DOHH2 (cell line): ENCODE results near the gene OGFOD1.

Experiments
- H3F3A ChIP-seq: fragments of 200-600 bp; sonication (generic), shearing (Covaris generic); 2 replicates; pipeline ENCODE4 v1.6.0; 2016; ENCODE audit warnings: antibody characterized with exemption, mild to moderate bottlenecking; ENCODE audit not compliant: control insufficient read depth, insufficient read depth
- H3K27ac ChIP-seq: fragments of 200-600 bp; sonication (generic); 2 replicates; pipeline ENCODE4 v1.5.1; 2014; ENCODE audit warnings: low read depth, mild to moderate bottlenecking, low read length, moderate library complexity
- H3K27me3 ChIP-seq: fragments of 200-600 bp; sonication (generic); 2 replicates; pipeline ENCODE4 v1.6.1; 2014; ENCODE audit warnings: mild to moderate bottlenecking, low read length, mixed read lengths; ENCODE audit not compliant: control insufficient read depth
- H3K36me3 ChIP-seq: fragments of 200-600 bp; sonication (generic); 2 replicates; pipeline ENCODE4 v1.6.1; 2014; ENCODE audit warnings: mild to moderate bottlenecking, low read length, moderate library complexity, mixed read lengths; ENCODE audit not compliant: control insufficient read depth
- H3K4me1 ChIP-seq: fragments of 200-600 bp; sonication (generic); 2 replicates; pipeline ENCODE4 v1.6.1; 2014; ENCODE audit warnings: mild to moderate bottlenecking, low read length, mixed read lengths; ENCODE audit not compliant: control insufficient read depth
- H3K4me2 ChIP-seq: fragments of 200-600 bp; sonication (generic); 2 replicates; pipeline ENCODE4 v1.6.0; 2014; ENCODE audit warnings: mild to moderate bottlenecking, low read length, moderate library complexity
- H3K4me3 ChIP-seq: fragments of 200-600 bp; sonication (generic); 2 replicates; pipeline ENCODE4 v1.5.1; 2014; ENCODE audit warnings: mild to moderate bottlenecking, low read length, mixed read lengths
- H3K79me2 ChIP-seq: fragments of 200-600 bp; sonication (generic); 2 replicates; pipeline ENCODE4 v1.6.1; 2014; ENCODE audit warnings: mild to moderate bottlenecking, low read length, mixed read lengths; ENCODE audit not compliant: control insufficient read depth
- H3K9me2 ChIP-seq: fragments of 200-600 bp; sonication (generic); replicated peaks from 2 replicates; pipeline ENCODE4 v1.6.1; 2014; ENCODE audit warnings: mild to moderate bottlenecking, low read length, mixed read lengths; ENCODE audit not compliant: control insufficient read depth
- H3K9me3 ChIP-seq: fragments of 200-600 bp; sonication (generic); 2 replicates; pipeline ENCODE4 v1.6.1; 2014; ENCODE audit warnings: antibody characterized with exemption, low read length, mixed read lengths; ENCODE audit not compliant: control insufficient read depth, insufficient read depth
- H4K20me1 ChIP-seq: fragments of 200-600 bp; sonication (generic); 2 replicates; pipeline ENCODE4 v1.6.0; 2014; ENCODE audit warnings: low read depth, mild to moderate bottlenecking, antibody characterized with exemption, low read length, moderate library complexity; ENCODE audit not compliant: control insufficient read depth, insufficient read depth
- CTCF ChIP-seq: fragments of 200-600 bp; sonication (generic); IDR thresholded peaks from one replicate; pipeline ENCODE4 v1.5.1; 2014; ENCODE audit warnings: antibody characterized with exemption, mild to moderate bottlenecking, low read depth, low read length; ENCODE audit not compliant: poor library complexity, severe bottlenecking
- EZH2phosphoT487 ChIP-seq: fragments of 200-600 bp; sonication (generic); IDR thresholded peaks from 2 replicates; pipeline ENCODE4 v1.6.1; 2017; ENCODE audit warnings: borderline replicate concordance, mild to moderate bottlenecking, antibody characterized with exemption, low read length, moderate library complexity, mixed read lengths

Gene OGFOD1

DNA sequence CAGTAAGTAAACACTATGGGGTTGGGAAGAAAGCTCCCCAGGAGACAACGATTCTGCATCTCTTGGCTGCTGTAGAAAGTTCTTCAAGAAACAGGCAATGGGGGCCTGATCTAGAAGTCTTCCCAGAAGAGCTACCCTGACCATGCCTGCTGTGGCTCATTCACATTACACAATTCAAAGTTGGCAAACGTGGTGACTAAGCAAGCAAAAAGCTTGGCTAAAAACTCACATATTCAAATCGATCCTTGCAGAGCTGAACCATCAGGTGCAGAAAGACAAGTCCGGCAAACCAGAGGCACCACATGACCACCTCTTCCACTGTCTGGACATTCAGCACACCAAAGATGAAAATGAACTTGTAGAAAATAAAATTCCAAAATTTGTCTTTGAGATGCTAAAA, 42.2 kb upstream of the OGFOD1 start:
- peaks cover 7% of the 10 kb centered on the region; the same call in 1 of the 2 replicates for H4K20me1 ChIP-seq
- H3K4me1 ChIP-seq: peaks cover 1% of the 10 kb centered on the region; the same call in 1 of the 2 replicates
- no peak for TF ChIP-seq CTCF
- TF ChIP-seq EZH2phosphoT487: no peak
- H3K4me2 ChIP-seq: no peak overlapping the region
- H3K27me3 ChIP-seq: no peaks in the 10 kb centered on the region
- H3F3A ChIP-seq: peaks cover 10% of the 10 kb centered on the region
- H3K9me3 ChIP-seq: no peaks in the 10 kb centered on the region
- no peak overlapping the region for H3K27ac ChIP-seq
- H3K9me2 ChIP-seq: no peaks in the 10 kb centered on the region
- H3K79me2 ChIP-seq: peaks cover 78% of the 10 kb centered on the region
- H3K4me3 ChIP-seq: no peak overlapping the region
- peaks cover 89% of the 10 kb centered on the region for H3K36me3 ChIP-seq

- TF ChIP-seq CTCF (no peak), EZH2phosphoT487 (no peak)
- peaks cover 18% of the 10 kb centered on the region for H3K4me1 ChIP-seq
- H3K4me2 ChIP-seq: no peak overlapping the region
- peaks cover 4% of the 10 kb centered on the region; the same call in 1 of the 2 replicates for H4K20me1 ChIP-seq
- no peak overlapping the region for H3K27ac ChIP-seq
- H3K9me2 ChIP-seq: no peaks in the 10 kb centered on the region
- peaks cover 12% of the 10 kb centered on the region for H3F3A ChIP-seq
- H3K4me3 ChIP-seq: no peak overlapping the region
- H3K79me2 ChIP-seq: peaks cover 84% of the 10 kb centered on the region
- no peaks in the 10 kb centered on the region for H3K9me3 ChIP-seq
- peaks cover 90% of the 10 kb centered on the region for H3K36me3 ChIP-seq
- no peaks in the 10 kb centered on the region for H3K27me3 ChIP-seq
These were observed 40.2 kb upstream of the OGFOD1 start for GRCh38 chr16:56411123-56411522.

GRCh38 chr16:56411624-56412023, 39.7 kb upstream of the OGFOD1 start:
- H3K9me2 ChIP-seq: no peaks in the 10 kb centered on the region
- H3K27ac ChIP-seq: no peak overlapping the region
- peaks cover 8% of the 10 kb centered on the region for H3F3A ChIP-seq
- H3K4me1 ChIP-seq: peaks cover 23% of the 10 kb centered on the region
- no peak overlapping the region for H3K4me2 ChIP-seq
- H3K79me2 ChIP-seq: peaks cover 89% of the 10 kb centered on the region
- TF ChIP-seq EZH2phosphoT487: no peak
- no peak for TF ChIP-seq CTCF
- H3K9me3 ChIP-seq: no peaks in the 10 kb centered on the region
- H3K4me3 ChIP-seq: no peak overlapping the region
- no peaks in the 10 kb centered on the region for H3K27me3 ChIP-seq
- peaks cover 93% of the 10 kb centered on the region for H3K36me3 ChIP-seq
- peaks cover 4% of the 10 kb centered on the region; the same call in 1 of the 2 replicates for H4K20me1 ChIP-seq

GRCh38 chr16:56413381-56413780, 38.0 kb upstream of the OGFOD1 start:
- Histone ChIP-seq H3K27me3 (no peaks in the 10 kb centered on the region), H3K4me3 (no peak overlapping the region), H3K27ac (no peak overlapping the region), H3K4me1 (peaks cover 40% of the 10 kb centered on the region), H3K79me2 (peaks cover 98% of the 10 kb centered on the region), H3F3A (0 out of 2 replicates have a peak, but pooled peaks cover 2% of the 10 kb centered on the region), H3K4me2 (no peak overlapping the region), H4K20me1 (peaks cover 4% of the 10 kb centered on the region; the same call in 1 of the 2 replicates), H3K9me2 (no peaks in the 10 kb centered on the region), H3K36me3 (peaks cover 90% of the 10 kb centered on the region), H3K9me3 (no peaks in the 10 kb centered on the region)
- TF ChIP-seq EZH2phosphoT487 (no peak), CTCF (no peak)
